ENCODE results near the gene AP4M1. TPM values are rescaled to one million over a fixed set of nuclear protein-coding genes. Genes with fewer than 3 reads are reported as not detected.

AP4M1 gene
- total and polyA plus RNA-seq, 10 of the 15 experiments (the other 5 are each of a cell fraction or from before 2014, with no cell fraction given) = 0.77 to 16.1 (median 13.0) TPM

DNA sequence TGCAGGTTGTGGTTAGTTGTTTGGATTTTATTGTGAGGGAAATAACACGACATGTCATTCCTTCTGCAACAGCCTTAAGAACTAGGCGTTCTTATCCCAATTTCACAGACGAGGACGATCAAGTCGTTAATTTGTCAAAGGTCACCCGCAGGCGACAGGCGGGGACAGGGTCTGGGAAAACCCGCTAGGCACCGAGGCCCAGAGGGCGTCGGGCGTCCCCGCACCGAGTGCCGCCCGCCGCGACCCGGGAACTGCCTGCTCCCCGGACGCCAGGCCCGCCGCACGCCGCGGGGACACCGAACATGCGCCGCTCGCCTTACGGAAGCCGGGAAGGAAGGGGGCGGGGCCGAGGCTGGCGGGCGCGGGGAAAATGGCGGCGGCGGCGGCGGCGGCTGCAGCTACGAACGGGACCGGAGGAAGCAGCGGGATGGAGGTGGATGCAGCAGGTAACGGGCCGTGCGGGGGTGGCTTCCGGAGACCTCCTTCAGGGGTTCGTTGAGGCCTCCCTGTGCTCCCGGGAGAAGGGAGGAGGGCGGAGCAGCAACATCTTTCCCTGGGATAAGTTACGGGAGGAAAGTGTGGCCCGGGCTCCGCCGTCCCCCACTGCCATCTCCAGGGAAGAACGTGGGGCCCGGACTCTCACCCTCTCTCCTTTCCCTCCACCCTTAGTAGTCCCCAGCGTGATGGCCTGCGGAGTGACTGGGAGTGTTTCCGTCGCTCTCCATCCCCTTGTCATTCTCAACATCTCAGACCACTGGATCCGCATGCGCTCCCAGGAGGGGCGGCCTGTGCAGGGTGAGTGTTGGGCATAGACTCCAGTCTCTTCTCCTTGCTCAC is 12.6 kb upstream of the AP4M1 start, which contains the start of gene COPS6 (continued):
- TF ChIP-seq POU2F2 (IDR thresholded peaks at IDR 0.05; ENCODE audit: borderline replicate concordance, low read depth, low read length) (peak; percentile 67; the same call in 2 of the 3 replicates), BMI1 (IDR thresholded peaks at IDR 0.05; ENCODE audit: borderline replicate concordance) (no peak), MTA2 (IDR thresholded peaks at IDR 0.05; ENCODE audit: low read depth) (no peak), STAT3 (IDR thresholded peaks at IDR 0.05; ENCODE audit: low read depth, low read length) (no peak), ZZZ3 (IDR thresholded peaks at IDR 0.05; ENCODE audit: control insufficient read depth, insufficient read length, low read depth) (no peak), NR2C1 (IDR thresholded peaks at IDR 0.05) (peak; percentile 64), PAX8 (IDR thresholded peaks at IDR 0.05) (no peak), IRF4 (IDR thresholded peaks at IDR 0.05; ENCODE audit: low read depth, low read length) (no peak), POLR2AphosphoS5 (IDR thresholded peaks at IDR 0.05; ENCODE audit: low read length) (peak; percentile 68; the same call in 1 of the 2 replicates), RCOR1 (conservative IDR thresholded peaks at IDR 0.05; ENCODE audit: low read depth, low read length) (no peak), MEF2B (IDR thresholded peaks at IDR 0.05; ENCODE audit: partially characterized antibody, poor library complexity, severe bottlenecking) (peak; percentile 29), STAT1 (conservative IDR thresholded peaks at IDR 0.05) (0 out of 2 replicates have a peak, but pooled peaks have one; percentile 54)
- TF ChIP-seq, protein P1, sequence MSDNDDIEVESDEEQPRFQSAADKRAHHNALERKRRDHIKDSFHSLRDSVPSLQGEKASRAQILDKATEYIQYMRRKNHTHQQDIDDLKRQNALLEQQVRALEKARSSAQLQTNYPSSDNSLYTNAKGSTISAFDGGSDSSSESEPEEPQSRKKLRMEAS (IDR thresholded peaks at IDR 0.05; ENCODE audit: low read depth, low read length) = peak; percentile 85
- TF ChIP-seq, protein P2, sequence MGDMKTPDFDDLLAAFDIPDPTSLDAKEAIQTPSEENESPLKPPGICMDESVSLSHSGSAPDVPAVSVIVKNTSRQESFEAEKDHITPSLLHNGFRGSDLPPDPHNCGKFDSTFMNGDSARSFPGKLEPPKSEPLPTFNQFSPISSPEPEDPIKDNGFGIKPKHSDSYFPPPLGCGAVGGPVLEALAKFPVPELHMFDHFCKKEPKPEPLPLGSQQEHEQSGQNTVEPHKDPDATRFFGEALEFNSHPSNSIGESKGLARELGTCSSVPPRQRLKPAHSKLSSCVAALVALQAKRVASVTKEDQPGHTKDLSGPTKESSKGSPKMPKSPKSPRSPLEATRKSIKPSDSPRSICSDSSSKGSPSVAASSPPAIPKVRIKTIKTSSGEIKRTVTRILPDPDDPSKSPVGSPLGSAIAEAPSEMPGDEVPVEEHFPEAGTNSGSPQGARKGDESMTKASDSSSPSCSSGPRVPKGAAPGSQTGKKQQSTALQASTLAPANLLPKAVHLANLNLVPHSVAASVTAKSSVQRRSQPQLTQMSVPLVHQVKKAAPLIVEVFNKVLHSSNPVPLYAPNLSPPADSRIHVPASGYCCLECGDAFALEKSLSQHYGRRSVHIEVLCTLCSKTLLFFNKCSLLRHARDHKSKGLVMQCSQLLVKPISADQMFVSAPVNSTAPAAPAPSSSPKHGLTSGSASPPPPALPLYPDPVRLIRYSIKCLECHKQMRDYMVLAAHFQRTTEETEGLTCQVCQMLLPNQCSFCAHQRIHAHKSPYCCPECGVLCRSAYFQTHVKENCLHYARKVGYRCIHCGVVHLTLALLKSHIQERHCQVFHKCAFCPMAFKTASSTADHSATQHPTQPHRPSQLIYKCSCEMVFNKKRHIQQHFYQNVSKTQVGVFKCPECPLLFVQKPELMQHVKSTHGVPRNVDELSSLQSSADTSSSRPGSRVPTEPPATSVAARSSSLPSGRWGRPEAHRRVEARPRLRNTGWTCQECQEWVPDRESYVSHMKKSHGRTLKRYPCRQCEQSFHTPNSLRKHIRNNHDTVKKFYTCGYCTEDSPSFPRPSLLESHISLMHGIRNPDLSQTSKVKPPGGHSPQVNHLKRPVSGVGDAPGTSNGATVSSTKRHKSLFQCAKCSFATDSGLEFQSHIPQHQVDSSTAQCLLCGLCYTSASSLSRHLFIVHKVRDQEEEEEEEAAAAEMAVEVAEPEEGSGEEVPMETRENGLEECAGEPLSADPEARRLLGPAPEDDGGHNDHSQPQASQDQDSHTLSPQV (IDR thresholded peaks at IDR 0.05) = no peak
- TF ChIP-seq, protein P3, sequence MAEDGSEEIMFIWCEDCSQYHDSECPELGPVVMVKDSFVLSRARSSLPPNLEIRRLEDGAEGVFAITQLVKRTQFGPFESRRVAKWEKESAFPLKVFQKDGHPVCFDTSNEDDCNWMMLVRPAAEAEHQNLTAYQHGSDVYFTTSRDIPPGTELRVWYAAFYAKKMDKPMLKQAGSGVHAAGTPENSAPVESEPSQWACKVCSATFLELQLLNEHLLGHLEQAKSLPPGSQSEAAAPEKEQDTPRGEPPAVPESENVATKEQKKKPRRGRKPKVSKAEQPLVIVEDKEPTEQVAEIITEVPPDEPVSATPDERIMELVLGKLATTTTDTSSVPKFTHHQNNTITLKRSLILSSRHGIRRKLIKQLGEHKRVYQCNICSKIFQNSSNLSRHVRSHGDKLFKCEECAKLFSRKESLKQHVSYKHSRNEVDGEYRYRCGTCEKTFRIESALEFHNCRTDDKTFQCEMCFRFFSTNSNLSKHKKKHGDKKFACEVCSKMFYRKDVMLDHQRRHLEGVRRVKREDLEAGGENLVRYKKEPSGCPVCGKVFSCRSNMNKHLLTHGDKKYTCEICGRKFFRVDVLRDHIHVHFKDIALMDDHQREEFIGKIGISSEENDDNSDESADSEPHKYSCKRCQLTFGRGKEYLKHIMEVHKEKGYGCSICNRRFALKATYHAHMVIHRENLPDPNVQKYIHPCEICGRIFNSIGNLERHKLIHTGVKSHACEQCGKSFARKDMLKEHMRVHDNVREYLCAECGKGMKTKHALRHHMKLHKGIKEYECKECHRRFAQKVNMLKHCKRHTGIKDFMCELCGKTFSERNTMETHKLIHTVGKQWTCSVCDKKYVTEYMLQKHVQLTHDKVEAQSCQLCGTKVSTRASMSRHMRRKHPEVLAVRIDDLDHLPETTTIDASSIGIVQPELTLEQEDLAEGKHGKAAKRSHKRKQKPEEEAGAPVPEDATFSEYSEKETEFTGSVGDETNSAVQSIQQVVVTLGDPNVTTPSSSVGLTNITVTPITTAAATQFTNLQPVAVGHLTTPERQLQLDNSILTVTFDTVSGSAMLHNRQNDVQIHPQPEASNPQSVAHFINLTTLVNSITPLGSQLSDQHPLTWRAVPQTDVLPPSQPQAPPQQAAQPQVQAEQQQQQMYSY (CRISPR knock-in tag; IDR thresholded peaks at IDR 0.05) = no peak
- TF ChIP-seq, protein P4, sequence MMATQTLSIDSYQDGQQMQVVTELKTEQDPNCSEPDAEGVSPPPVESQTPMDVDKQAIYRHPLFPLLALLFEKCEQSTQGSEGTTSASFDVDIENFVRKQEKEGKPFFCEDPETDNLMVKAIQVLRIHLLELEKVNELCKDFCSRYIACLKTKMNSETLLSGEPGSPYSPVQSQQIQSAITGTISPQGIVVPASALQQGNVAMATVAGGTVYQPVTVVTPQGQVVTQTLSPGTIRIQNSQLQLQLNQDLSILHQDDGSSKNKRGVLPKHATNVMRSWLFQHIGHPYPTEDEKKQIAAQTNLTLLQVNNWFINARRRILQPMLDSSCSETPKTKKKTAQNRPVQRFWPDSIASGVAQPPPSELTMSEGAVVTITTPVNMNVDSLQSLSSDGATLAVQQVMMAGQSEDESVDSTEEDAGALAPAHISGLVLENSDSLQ (IDR thresholded peaks at IDR 0.05) = no peak
